T follicular helper cell (primary cell): ENCODE measurements around the gene NRF1.
A peak's percentile ranks its signal among the peaks of the same experiment; 100 is the strongest.
"Not testable (repeated sequence)": the region's sequence is repeated elsewhere in the genome, so short reads cannot be mapped to it uniquely, and the experiment has no call there.

ENCODE experiments used
- DNase-seq: peaks from one replicate; pipeline ENCODE4 v3.0.0-alpha.2; 2020; ENCODE audit warnings: low read depth

Gene NRF1

GRCh38 chr7:129607471-129608120, 3.9 kb upstream of the NRF1 start:
- DNase-seq, result no peak

- no peak for DNase-seq
Measured at GRCh38 chr7:129609666-129610065, 1.9 kb upstream of the NRF1 start.

DNA sequence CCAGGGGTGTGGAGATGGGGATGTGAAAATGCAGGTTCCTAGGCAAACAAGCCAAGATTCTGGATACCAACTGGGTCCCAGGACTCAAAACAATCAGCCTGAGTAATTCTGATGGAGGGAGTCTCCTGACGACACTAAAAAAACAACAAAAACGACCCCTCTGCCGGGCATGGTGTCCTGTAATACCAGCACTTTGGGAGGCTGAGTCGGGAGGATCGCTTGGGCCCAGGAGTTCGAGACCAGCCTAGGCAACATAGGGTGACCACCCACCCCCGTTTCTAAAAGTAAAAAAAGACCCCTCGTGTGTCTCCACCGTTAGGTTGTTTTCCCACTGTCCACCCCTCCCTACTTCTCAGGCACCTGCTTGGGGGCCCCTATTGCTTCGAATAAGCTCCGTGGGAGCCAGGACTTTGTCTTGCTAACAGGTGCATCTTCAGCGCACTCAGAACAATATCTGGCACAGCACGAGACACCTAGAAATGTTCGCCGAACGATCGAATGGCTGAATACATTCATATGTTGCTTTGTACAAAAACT, 743 bp upstream of the NRF1 start:
- no peak for DNase-seq

GRCh38 chr7:129612112-129613015, 844 bp downstream of the NRF1 start:
- DNase-seq, result peak; percentile 26

- DNase-seq, result no peak
Measured at GRCh38 chr7:129613016-129613337, 1.5 kb downstream of the NRF1 start.

DNA sequence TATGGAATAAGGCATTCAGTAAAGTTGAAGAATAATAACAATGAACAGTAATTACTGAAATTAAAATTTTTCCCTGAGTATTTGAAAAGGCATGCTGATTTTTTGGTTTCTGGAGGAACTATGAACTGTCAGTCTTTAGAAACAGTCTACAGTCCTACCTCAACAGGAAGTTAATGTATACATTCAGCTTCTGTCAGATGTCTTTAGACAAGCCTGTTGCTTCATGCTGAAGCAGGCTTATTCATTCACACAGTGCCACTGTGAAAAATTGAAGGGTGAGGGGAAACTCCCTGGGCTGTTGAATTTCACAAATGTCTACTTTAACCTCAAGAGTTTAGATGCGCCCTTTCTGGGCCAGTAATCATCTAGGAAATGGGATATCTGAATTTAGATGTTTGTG, 3.5 kb downstream of the NRF1 start:
- no peak for DNase-seq

- DNase-seq, result no peak
Measured at GRCh38 chr7:129616530-129616929, 5.0 kb downstream of the NRF1 start.

DNA sequence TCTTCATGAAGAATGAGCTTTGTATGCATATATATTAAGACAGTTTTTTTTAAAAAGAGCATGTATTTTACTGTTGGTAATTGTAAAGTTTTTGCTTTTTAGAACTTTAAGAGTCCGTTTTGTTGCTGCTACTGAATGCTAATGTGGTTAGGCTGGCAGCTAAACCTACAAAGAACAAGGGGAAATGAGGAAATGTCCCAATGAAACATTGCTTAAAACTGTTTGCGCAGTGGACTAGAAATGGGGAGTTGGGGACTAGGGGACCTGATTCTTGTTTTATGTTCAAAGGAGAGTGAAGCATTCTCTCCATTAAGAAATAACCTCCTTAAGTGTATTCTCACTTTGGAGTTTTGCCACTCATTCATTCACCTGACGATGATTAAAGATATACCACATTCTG, 5.7 kb downstream of the NRF1 start:
- no peak for DNase-seq

DNA sequence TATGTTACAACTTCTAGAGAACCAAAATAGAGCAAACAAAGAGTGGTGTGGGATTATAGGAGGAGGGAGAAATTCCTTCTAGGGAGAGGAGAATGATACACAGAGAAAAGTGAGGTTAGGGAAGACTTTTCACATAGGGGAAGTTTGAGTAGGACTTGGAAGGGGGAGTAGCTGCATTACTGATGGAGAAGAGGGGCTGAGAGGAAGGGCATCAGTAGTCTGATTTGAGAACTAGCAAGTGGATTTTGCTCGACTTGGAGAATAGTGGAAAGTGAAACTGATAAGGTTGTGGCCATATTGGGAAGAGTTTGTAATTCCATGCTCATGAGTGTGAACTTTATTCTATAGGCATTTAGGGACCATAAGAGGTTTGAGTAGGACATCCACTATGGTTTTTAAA, 6.1 kb downstream of the NRF1 start:
- DNase-seq, result no peak

GRCh38 chr7:129626896-129627295, 15.4 kb downstream of the NRF1 start:
- DNase-seq, result no peak

- no peak for DNase-seq
Measured at GRCh38 chr7:129630341-129630740, 18.8 kb downstream of the NRF1 start.

GRCh38 chr7:129634361-129635034, 23.0 kb downstream of the NRF1 start:
- DNase-seq, result no peak

- DNase-seq, result peak; percentile 54
Measured at GRCh38 chr7:129635300-129636029, 23.9 kb downstream of the NRF1 start.

DNA sequence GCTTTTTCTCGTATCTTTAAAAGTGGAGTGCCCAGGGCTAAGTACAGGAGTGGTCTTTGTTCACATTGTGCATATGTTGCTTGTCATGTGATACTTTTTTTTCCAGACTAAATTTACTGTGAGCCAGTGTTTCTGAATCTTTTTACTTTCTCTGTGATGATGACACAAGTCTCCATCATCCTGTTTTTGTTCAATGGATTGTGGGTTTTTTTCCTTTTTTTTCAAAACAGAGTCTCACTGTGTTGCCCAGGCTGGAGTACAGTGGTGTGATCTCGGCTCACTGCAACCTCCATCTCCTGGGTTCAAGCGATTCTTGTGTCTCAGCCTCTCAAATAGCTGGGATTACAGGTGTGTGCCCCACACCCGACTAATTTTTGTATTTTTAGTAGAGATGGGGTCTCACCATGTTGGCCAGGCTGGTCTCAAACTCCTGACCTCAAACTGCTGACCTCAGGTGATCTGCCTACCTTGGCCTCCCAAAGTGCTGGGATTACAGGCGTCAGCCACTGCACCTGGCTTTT, 24.6 kb downstream of the NRF1 start:
- DNase-seq, result not testable (repeated sequence)

- no peak for DNase-seq
Measured at GRCh38 chr7:129636641-129637040, 25.1 kb downstream of the NRF1 start.

DNA sequence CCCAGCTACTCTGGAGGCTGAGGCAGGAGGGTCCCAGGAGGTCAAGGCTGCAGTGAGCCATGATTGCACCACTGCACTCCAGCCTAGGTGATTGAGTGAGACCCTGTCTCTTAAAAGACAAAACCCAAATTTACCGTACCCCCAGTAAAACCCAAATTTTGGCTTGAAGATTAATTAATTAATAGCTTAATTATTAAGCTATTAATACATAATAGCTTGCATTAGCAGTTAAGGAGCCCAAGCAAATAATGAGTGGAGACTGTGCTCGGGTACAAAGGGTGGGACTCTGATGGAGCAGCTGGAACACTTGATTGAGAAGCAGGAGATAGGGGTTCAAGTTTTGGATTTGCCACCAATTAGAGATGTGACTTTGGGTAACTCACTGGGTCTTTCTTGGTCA, 28.9 kb downstream of the NRF1 start:
- no peak for DNase-seq

GRCh38 chr7:129642871-129643549, 31.5 kb downstream of the NRF1 start:
- no peak for DNase-seq

- no peak for DNase-seq
Measured at GRCh38 chr7:129643550-129644170, 32.1 kb downstream of the NRF1 start.

DNA sequence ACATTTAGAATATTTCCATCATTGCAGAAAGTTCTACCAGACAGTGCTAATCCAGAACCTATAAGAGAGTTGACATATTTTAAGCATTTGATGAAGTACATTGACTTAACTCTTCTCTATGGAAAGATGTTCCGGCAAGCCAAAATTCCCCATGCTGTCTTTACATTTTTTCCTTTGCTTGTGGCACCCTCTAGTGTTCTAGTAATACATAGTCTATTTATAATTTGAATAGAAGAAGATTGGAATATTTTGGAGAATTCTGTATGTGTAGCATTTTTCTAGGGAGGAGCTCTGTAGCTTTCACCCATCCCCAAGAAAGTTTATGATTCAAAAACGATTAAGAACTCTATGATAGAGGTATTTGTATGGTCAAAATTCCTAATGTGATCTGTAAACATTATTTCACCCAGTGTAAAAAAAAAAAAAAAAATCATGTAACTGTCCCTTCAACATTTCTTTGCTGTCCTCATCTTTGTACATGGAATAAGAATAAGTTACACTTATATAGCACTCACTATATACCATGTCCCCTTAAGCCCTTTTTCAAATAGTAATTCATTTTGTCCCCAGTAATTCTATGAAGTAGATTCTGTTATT, 33.2 kb downstream of the NRF1 start:
- no peak for DNase-seq

DNA sequence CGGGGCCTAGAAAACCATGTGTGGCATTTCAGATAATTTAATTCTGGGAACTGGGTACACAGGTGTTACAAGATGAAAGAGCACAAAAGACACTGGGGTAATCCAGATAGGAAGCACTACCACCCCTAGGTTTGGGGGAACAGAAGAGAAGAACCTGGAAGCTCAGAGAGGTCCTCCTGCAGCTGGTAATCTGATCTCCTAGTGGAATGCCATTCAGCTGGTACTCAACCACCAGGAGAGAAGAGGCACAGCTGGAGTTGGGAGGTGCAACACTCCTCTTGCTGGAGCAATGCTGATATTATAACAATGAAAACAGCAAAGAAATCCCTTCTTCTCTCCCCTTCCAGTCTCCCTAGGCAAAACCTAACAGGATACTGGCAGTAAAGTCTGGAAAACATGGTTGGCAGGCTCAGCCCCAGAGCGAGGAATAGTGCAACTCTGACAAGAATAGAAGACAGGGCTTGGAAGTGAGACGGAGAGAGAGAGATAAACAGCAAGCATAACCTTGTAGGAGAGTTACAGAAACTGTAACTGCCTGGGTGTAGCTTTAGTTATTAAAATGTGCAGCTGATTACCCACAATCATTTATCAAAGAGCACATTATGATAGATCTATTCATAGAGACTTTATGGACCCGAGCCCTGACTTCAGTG, 35.0 kb downstream of the NRF1 start:
- DNase-seq, result no peak
